HG03469 (cell line): ENCODE measurements around the gene RPL18.
"Not testable (repeated sequence)": the region's sequence is repeated elsewhere in the genome, so short reads cannot be mapped to it uniquely, and the experiment has no call there.

Experiments
- ATAC-seq: cut with Tn5 transposase; IDR thresholded peaks from one replicate; pipeline ENCODE4 v1.9.1; 2021; ENCODE audit warnings: mild to moderate bottlenecking, moderate library complexity, moderate number of reproducible peaks; ENCODE audit not compliant: unreplicated experiment

Gene RPL18

GRCh38 chr19:48618916-48619691 lies at the start of gene RPL18, which contains the start of gene SPHK2:
TSS of gene RPL18 (minus strand) at chr19:48619178. CDS start at chr19:48619143, 35 bp downstream.
TSS of gene SPHK2 (plus strand) at chr19:48619506. CDS start at chr19:48620515, 1,009 bp downstream.
- ATAC-seq: peak; percentile 64

DNA sequence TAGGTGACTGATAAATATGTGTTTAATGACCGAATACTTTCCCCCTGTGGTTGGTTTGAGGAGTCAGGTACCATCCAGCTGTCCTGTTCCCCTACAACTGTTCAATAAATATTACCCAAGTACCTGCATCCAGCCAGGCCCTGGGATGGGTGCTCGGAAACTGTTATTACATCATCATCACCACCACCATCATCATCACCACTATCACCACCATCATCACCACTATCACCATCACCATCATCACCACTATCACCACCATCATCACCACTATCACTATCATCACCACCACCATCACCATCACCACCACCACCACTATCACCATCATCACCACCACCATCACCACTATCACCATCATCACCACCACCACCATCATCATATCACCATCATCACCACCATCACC lies 49.8 kb upstream of the RPL18 start:
- no peak for ATAC-seq

GRCh38 chr19:48668332-48668731 lies 49.4 kb upstream of the RPL18 start:
- ATAC-seq: no peak

GRCh38 chr19:48665786-48666185 lies 46.8 kb upstream of the RPL18 start:
- ATAC-seq: no peak

GRCh38 chr19:48664476-48664875 lies 45.5 kb upstream of the RPL18 start:
- no peak for ATAC-seq

GRCh38 chr19:48663667-48664066 lies 44.7 kb upstream of the RPL18 start:
- ATAC-seq: no peak

GRCh38 chr19:48661711-48662090 lies 42.7 kb upstream of the RPL18 start:
- ATAC-seq: no peak

- ATAC-seq: peak; percentile 47
These were observed 42.1 kb upstream of the RPL18 start for GRCh38 chr19:48660852-48661710.

- ATAC-seq: no peak
These were observed 40.8 kb upstream of the RPL18 start for GRCh38 chr19:48659768-48660167.

- no peak for ATAC-seq
These were observed 39.5 kb upstream of the RPL18 start for GRCh38 chr19:48658483-48658882.

DNA sequence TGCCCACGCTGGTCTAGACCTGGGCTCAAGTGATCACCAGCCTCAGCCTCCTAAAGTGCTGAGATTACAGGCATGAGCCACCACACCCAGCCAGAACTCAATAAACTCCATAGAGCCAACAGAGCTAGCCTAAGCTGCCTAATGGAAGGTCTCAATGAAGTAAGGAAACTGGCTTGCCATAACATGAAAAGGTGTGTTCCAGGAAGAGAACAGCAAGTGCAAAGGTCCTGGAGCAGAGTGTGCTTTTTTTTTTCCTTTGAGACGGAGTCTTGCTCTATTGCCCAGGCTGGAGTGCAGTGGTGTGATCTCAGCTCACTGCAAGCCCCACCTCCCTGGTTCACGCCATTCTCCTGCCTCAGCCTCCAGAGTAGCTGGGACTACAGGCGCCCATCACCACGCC lies 38.9 kb upstream of the RPL18 start:
- ATAC-seq: not testable (repeated sequence)

- no peak for ATAC-seq
These were observed 38.0 kb upstream of the RPL18 start for GRCh38 chr19:48656840-48657474.

DNA sequence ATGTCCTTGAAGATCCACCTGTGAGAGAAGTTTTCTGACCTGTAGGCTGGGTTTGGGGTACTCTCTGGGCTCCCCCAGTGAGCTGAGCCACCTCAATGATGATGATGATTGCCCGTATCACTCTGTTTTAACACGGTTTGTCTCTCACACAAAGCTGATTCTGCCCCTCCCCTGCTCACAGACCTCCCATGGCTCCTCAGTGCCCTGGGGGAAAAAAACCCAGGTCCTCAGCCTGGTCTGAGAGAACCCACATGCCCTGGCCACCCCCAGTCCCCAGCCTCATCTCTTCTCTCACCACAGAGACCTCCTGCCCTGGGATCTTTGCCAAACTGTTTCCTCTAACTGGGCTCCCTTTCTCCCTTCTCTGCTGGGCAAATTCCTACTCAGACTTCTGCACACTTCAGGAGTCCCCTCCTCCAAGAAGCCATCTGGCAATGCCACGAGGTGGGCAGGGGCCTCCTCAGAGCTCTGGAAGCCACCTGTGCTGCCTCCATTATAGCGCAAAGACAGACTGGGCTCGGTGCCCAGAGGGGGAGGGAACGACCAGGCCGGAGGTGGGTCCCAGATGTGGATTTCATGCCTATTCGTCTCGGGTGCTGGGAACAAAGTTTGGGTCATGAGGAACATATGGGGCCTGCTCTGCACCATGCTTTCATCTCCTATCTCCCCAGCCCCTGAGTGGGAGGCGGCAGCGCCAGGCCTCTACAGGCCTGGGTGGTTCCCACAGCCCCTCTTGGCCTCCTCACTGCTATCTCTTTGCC lies 35.5 kb upstream of the RPL18 start:
- no peak for ATAC-seq

DNA sequence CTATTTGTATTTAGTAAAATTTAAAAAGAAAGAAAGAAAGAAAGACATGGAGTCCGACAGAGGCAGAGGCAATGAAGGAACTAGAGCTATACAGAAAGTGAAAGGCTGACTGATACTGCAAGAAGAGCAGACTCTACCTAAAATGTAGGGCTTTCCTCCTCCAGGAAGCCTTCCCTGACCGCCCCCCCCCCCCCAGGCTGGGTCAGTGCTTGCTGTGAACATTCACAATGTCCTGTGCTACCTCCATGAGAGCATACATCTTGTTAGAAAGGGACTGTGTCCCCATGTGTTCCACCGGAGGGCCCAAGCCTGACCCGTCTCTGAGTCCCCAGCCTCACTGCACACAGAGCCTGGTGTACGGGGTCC lies 32.7 kb upstream of the RPL18 start:
- ATAC-seq: no peak

DNA sequence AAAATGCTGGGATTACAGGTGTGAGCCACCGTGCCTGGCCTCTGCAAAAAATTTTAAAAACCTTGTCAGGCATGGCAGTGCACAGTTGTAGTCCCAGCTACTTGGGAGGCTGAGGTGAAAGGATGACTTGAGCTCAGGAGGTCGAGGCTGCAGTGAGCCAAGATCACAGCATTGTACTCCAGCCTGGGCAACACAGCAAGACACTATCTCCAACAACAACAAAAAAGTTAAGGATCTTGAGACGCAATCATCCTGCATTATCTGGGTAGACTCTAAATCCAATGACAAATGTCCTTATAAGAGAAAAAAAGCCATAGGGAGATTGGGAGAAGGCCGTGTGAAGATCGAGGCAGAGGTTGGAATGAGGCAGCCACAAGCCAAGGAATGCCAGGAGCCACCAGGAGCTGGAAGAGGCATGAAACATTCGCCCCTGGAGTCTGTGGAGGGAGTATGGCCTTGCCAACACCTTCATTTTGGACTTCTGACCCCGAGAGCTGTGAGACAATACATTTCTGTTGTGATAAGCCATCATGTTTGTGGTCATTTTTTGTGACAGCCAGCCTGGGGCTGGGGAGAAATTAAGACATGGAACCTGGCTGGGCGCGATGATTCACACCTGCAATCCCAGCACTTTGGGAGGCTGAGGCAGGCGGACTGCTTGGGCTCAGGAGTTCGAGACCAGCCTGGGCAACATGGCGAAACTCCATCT lies 32.1 kb upstream of the RPL18 start:
- no peak for ATAC-seq

GRCh38 chr19:48648134-48648533 lies 29.2 kb upstream of the RPL18 start:
- no peak for ATAC-seq

GRCh38 chr19:48646722-48647216 lies 27.8 kb upstream of the RPL18 start:
- no peak for ATAC-seq

GRCh38 chr19:48646001-48646721 lies 27.2 kb upstream of the RPL18 start, which contains the start of gene CA11:
TSS of gene CA11 (minus strand) at chr19:48646187. CDS start at chr19:48645632, 555 bp downstream.
- ATAC-seq: no peak

DNA sequence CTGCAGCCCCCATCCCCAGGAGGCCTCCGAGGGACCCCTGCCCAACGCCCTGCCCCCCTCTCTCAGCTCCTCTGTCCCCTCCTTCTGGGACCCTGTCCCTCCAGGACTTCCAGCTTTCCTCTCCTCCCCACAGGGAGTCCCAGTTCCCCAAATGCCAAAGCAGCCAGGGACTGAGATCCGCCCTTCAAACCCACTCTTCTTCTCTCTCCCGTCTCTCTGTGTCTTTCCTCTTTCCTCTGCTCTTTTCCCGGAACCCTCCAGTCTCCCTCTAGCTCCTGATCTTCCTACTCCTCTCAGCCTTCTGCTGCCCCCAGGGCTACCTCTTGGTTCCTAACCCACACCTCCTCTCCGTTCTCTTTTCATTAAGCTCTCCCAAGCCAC lies 26.6 kb upstream of the RPL18 start:
- no peak for ATAC-seq
